GM19043 (cell line): ENCODE measurements around the gene OPCML.

Experiments used
- ATAC-seq: cut with Tn5 transposase; IDR thresholded peaks from one replicate; pipeline ENCODE4 v1.9.1; 2021; ENCODE audit warnings: low read depth; ENCODE audit not compliant: unreplicated experiment

Gene OPCML

GRCh38 chr11:133531971-133532651 lies at the start of gene OPCML:
OPCML (minus strand) TSS chr11:133532501.
- no peak for ATAC-seq

GRCh38 chr11:133581091-133581490 lies 48.8 kb upstream of the OPCML start:
- no peak for ATAC-seq

DNA sequence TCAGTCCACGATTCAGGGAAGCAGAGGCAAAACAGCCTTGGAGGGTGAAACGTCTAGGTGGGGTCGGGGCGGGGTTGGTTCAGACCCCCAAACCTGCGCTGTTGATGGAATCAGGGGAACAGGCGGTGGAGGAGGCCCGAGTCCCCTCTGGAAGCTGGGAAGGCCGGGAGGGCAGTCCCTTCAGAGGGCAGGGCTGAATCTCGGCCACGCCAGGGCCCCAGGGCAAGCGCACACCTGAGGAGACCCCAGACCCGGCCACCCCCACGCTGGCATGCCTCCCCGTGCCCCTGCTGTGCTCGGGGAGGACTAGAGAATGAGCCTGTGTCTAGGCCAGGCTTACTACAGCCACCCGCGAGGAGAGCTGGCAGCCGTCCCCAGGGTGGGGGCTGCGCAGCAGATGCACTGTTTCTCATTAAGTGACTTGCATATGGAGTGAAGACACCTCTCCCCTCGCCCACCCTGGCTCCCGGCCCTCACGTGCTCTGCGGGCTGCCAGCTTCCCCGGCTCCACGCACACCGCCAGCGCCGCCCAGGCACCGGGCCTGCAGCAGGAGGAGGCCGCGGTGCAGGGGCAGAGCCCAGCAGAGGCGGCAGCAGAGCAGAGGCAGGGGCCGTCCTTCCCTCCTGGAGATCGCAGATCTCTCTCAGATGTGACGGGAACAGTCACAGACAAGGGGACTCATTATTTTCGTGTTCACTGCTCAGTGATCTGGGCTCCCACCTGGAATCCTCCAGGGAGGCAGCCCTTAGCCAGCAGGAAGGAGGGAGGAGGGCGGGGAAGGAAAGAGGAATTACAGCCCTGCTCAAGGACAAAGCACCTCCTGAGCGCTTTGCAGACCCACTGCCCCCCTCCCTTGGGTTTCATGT lies 47.1 kb upstream of the OPCML start:
- ATAC-seq = no peak

- ATAC-seq = no peak
These were observed 45.1 kb upstream of the OPCML start for GRCh38 chr11:133577403-133577802.

DNA sequence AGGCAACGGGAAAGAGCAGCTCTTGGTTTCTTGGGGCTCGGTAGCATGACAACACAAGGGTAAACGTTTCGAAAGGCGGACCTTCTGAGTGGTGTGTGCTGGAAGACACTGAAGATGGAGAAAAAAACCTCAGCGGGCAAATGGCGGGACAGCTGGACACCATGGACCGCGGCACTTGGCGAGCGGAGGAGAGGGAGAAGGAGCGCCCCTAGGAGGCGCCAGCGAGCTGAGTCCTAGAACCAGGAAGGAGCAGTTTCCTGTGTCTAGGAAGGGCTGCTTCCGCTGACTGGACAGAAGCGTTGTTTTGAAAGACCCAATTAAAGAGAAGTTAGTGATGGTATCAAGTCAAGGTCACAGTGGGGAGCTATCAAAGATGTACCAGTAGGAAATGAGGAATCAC lies 44.0 kb upstream of the OPCML start:
- no peak for ATAC-seq

- ATAC-seq = no peak
These were observed 40.8 kb upstream of the OPCML start for GRCh38 chr11:133573081-133573480.

DNA sequence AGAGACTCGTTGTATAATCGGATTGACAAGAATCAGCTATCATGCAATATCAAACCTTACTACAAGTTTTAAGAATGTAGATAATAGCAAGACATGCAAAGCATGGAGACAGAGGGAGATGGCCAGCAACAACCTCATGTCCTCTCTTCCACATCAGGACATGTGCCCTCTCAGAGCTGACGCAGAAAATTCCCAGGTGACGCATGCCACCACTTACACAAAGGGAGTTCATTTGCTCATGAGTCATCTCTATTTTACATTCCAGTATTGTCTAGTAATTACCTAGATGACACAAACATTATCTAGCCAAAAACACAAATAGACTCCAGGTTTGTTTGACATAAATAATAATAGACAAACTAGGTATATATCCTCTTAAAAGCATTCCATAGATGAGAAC lies 38.1 kb upstream of the OPCML start:
- no peak for ATAC-seq

- no peak for ATAC-seq
These were observed 31.3 kb upstream of the OPCML start for GRCh38 chr11:133563505-133564025.

DNA sequence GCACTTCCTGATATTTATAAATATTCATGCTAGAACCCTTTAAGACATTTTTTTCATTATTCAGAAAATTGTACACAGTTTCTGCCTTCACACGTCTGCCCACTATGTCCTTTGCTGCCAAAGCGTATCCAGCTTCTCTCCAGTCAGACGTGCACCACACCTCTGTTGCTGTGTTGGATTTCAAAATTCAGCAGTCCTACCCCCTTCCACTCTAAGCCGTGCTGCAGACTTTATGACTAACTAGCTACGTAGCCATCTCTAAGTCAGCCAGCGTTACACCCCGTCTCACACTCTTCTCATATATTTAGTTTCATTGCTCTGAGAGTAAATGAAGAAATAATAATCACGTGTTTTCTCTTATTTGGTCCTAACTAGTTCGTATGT lies 28.2 kb upstream of the OPCML start:
- no peak for ATAC-seq

DNA sequence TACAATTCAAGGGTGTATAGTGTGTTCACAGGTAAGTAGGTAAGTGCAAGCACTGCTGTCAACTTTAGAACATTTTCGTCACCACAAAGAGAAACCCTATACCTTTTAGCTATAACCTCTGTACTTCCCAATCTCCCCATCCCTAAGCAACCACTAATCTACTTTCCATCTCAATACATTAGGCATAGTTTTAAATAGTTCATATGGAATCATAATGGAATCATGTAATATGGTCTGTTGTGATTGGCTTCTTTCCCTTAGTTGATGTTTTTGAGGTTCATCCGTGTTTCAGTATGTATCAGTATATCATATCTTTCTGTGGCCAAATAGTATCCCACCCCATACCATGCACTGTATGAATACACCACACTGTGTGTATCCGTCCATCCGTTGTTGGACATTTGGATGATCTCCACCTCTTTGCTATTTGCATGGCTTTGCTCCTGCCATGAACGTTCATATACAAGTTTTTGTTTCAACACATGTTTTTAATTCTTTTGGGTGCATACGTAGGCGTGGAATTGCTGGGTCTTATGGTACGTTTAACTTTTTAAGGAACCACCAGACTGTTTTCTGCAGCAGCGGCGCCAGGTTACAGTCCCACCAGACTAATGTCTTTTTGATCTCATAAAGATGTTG lies 27.7 kb upstream of the OPCML start:
- ATAC-seq = no peak

DNA sequence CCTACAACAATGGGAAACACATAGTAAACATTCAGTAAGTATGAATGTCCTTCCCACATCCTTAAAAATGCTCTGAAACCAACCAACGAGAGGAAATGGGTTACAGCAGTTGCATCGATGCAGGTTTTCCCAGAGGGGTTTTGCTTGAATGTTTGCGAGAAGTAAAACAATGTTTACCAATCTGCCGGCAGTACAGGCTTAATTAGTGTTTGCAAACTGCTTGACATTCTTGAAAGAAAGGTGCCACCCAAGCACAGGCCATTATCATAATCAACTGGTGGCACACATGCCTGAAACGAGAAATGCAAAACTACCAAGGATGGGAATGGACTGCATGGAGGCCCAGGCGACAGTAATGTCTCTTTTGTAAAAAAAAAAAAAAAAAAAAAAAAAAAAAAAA lies 27.1 kb upstream of the OPCML start:
- no peak for ATAC-seq

GRCh38 chr11:133555034-133555433 lies 22.7 kb upstream of the OPCML start:
- ATAC-seq = no peak

DNA sequence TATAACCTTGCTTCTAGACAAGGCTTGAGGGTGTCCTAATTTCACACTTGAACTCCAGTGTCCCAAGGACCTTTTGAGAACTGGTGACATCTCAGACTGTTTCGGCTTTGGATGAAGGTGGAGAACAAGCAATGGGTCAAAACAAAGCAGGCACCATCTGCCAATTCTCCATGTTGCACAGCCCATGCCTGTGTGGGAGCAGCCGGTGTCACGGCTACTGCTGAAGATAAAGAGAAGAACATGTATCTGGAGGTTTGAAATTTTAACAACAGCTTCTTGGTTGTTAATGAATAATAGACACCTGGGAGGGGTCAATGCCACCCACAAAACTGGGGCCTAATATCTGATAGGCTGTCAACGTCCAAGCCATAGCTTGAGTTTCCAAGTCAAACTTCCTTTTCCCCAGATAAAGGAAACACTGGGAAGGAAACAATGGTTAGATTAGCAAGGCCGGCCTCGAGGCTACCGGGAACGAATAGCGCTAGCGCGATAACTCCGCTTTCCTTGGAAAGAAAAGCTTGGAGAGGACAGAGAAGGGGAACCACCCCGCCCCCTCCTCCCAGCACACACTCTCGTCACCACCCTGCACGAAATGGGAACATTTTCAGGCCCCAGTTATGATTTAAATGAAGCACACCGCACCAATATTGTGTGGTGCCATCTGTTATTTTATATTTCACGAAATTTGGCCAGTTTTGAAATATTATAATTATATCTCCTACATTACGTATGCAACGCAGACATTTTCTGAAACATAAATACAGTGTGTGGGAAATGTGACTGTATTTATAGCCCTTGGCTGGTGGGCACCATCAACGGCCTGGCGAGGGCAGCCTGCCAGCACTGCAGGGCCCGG lies 21.8 kb upstream of the OPCML start:
- ATAC-seq = no peak

GRCh38 chr11:133552938-133553337 lies 20.6 kb upstream of the OPCML start:
- no peak for ATAC-seq

- no peak for ATAC-seq
These were observed 18.8 kb upstream of the OPCML start for GRCh38 chr11:133551064-133551463.

GRCh38 chr11:133549826-133550225 lies 17.5 kb upstream of the OPCML start:
- no peak for ATAC-seq

GRCh38 chr11:133548641-133549040 lies 16.3 kb upstream of the OPCML start:
- ATAC-seq = no peak

GRCh38 chr11:133547808-133548494 lies 15.7 kb upstream of the OPCML start:
- ATAC-seq = no peak

GRCh38 chr11:133545199-133545803 lies 13.0 kb upstream of the OPCML start:
- no peak for ATAC-seq
